ENCODE results near the gene LAMB2.

The LAMB2 gene

DNA sequence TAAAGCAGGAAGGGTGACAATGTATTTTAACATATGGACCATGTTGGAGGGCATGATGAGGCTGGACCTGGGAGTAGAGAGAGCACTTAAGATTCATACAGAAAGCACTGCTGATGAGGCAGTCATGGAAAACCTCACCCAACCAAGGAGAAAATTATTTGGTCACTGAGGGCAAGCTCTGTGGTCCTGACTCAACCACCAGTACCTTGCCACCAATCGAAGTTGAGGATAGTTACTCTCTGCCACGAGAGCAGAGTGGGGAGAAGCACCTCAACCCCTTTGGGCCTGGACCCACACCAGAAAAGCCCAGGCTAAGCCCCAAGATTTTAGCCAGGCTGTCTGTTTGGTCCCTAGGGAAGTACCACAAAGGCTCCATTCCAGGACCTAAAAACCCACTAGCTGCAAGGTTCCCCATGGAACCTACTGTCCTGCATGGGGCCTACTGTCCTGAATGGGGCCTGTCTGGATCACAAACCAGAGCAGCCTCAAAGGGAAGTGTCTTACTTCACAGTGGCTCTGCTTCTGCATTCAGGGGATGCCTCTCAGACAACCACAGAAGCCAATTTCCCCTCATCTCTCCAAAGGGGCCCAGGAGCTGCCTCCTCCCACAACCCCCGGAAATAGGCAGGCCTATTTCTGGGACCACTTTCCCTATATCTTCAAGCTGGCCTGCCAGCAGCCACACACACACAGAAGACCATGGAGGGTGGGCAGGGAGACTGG, 29.1 kb upstream of the LAMB2 start:
- no peak overlapping the region for H3K4me3 ChIP-seq (replicated peaks; ENCODE audit: low read depth, low read length)
- TF ChIP-seq, protein P1, sequence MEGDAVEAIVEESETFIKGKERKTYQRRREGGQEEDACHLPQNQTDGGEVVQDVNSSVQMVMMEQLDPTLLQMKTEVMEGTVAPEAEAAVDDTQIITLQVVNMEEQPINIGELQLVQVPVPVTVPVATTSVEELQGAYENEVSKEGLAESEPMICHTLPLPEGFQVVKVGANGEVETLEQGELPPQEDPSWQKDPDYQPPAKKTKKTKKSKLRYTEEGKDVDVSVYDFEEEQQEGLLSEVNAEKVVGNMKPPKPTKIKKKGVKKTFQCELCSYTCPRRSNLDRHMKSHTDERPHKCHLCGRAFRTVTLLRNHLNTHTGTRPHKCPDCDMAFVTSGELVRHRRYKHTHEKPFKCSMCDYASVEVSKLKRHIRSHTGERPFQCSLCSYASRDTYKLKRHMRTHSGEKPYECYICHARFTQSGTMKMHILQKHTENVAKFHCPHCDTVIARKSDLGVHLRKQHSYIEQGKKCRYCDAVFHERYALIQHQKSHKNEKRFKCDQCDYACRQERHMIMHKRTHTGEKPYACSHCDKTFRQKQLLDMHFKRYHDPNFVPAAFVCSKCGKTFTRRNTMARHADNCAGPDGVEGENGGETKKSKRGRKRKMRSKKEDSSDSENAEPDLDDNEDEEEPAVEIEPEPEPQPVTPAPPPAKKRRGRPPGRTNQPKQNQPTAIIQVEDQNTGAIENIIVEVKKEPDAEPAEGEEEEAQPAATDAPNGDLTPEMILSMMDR (IDR thresholded peaks at IDR 0.05; ENCODE audit: low read depth, low read length, missing control alignments) = no peak
- DNase-seq (ENCODE audit: extremely low read depth, low read depth) = no peak

DNA sequence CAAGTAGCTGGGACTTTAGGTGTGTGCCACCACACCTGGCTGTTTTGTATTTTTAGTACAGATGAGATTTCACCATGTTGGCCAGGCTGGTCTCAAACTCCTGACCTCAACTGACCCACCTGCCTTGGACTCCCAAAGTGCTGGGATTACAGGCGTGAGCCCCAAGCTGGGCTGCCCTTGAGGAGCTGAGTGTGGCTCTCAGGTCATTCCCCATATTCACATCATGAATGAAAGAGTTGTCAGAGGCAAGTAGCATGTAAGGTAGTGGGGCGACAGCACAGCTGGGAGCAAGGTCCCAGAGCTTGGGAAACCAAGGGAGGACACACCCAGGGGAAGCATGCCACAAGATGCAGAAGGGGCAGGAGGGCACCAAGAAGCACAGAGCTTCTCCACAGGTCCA, 28.3 kb upstream of the LAMB2 start:
- DNase-seq (ENCODE audit: extremely low read depth, low read depth) = no peak
- TF ChIP-seq, protein P1 (IDR thresholded peaks at IDR 0.05; ENCODE audit: low read depth, low read length, missing control alignments) = no peak
- H3K4me3 ChIP-seq (replicated peaks; ENCODE audit: low read depth, low read length) = no peak overlapping the region

DNA sequence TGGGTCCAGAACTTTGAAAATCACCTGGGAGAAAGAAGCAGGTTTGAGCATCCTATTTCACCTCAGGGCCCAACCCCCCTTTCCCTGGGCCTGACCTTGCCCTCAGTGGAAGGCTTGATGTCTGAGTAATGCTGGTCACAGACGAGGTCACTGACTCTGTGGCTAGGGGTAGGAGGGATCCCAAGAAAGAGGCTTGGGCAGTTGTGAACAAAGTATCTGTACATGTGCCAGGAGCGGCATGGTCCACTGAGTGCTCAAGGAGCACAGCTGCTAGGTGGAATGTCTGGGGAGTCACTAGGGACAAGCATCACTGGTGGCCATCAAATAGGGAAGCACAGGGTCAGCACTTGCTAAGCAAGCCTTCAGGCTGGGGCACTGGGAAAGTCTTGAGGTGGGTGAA, 25.9 kb upstream of the LAMB2 start:
- TF ChIP-seq, protein P1 (IDR thresholded peaks at IDR 0.05; ENCODE audit: low read depth, low read length, missing control alignments) = no peak
- no peak overlapping the region for H3K4me3 ChIP-seq (replicated peaks; ENCODE audit: low read depth, low read length)
- DNase-seq (ENCODE audit: extremely low read depth, low read depth) = no peak

DNA sequence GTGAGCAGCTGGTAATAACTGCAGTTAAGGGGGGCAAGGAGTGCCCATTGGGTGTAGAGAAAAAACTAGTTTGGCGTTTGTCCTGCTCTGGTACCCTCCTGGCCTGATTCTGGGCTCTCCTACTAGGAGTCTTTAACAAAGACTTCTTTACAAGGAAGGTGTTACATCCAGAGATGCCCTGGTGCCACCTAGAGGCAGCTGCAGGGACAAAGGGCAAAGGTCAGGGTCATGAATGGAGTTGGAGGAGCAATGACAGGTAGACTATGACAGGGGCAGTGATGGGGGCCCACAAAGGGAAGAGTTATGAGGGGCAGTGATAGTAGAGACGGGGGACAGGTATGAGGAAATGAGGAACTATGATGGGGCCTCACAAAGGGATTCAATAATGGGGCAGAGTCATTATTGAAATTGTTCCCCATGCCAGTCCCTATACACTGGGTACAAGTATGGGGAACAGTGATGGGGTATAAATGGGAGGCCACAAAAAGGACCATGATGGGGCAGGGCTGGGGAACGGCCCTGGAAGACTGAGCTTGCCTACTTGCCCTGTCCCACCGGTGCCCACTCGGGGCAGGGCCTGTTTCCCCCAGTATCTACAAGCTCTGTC, 25.4 kb upstream of the LAMB2 start:
- DNase-seq (ENCODE audit: extremely low read depth, low read depth) = no peak
- no peak overlapping the region for H3K4me3 ChIP-seq (replicated peaks; ENCODE audit: low read depth, low read length)
- TF ChIP-seq, protein P1 (IDR thresholded peaks at IDR 0.05; ENCODE audit: low read depth, low read length, missing control alignments) = peak; percentile 30

DNA sequence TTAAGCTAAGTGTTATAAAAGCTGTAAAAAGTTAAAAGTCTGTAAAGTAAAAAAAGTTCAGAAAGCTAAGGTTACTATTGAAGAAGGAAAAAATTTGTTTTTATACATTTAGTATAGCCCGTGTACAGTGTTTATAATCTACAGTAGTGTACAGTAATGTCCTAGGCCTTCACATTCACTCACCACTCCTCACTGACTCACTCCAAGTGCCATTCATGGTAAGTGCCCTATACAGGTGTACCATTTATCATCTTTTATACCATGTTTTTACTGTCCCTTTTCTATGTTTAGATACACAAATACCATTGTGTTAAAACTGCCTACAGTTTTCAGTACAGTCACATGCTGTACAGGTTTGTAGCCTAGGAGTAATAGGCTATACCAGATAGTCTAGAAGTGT, 24.4 kb upstream of the LAMB2 start:
- TF ChIP-seq, protein P1 (IDR thresholded peaks at IDR 0.05; ENCODE audit: low read depth, low read length, missing control alignments) = no peak
- no peak overlapping the region for H3K4me3 ChIP-seq (replicated peaks; ENCODE audit: low read depth, low read length)
- DNase-seq (ENCODE audit: extremely low read depth, low read depth) = no peak

DNA sequence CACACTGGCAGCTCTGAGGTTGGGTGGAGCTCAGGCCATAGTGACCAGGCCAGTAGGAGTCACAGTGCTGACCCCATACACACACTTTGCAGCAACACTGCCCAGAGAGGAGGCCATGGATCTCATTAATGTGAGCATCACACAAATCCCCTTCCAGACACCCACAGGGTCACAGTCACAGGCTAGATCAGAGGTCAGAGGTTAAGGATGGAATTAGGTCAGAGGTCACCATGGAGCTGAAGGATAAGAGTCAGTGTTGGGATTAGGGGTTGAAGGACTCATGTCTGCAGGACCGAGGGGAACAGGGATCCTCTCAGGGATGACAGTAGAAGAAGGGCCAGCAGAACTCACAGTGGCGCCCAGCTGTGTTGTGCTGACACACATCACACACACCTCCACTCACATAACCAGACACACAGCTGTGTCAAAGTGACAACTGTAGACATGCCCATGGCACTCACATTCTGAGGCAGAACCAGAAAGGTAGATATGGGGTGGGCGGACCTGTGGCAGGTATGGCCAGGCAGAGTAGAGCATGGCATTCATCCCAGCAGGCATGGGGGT, 20.6 kb upstream of the LAMB2 start:
- TF ChIP-seq, protein P1 (IDR thresholded peaks at IDR 0.05; ENCODE audit: low read depth, low read length, missing control alignments) = no peak
- no peak for DNase-seq (ENCODE audit: extremely low read depth, low read depth)
- H3K4me3 ChIP-seq (replicated peaks; ENCODE audit: low read depth, low read length) = no peak overlapping the region
